Adrenal gland (tissue), 12 donors: ENCODE data around the gene NACC2. TPM values are rescaled to one million over a fixed set of nuclear protein-coding genes. Genes with fewer than 3 reads are reported as not detected.
A peak's percentile ranks its signal among the peaks of the same experiment; 100 is the strongest.
"Not testable (repeated sequence)": the region's sequence is repeated elsewhere in the genome, so short reads cannot be mapped to it uniquely, and the experiment has no call there.

Source experiments
- DNase-seq, 7 donors: peaks; one replicate each; pipeline ENCODE4 v3.0.0-alpha.2; 2019 to 2020
- H3K27ac ChIP-seq, 5 donors: fragments of 200-600 bp; sonication (generic) in 4 of 5; 1 replicate in 3 of 5; 2 replicates in 2 of 5; pipeline versions ENCODE4 v1.5.1 to v1.8.0; 2016 to 2020; ENCODE audit warnings: mild to moderate bottlenecking in 1 of 5
- H3K27me3 ChIP-seq: fragments of 200-600 bp; 2 replicates; pipeline ENCODE4 v1.8.0; 2021
- H3K36me3 ChIP-seq, 2 donors: fragments of 200-600 bp; replicated peaks in 1 of 2; 1 replicate in 1 of 2; 2 replicates in 1 of 2; pipeline versions ENCODE4 v1.5.1 to v1.8.0; 2018 to 2022
- H3K4me1 ChIP-seq, 2 donors: fragments of 200-600 bp; replicated peaks in 1 of 2; 1 replicate in 1 of 2; 2 replicates in 1 of 2; pipeline versions ENCODE4 v1.5.1 to v1.8.0; 2018 to 2021
- H3K4me3 ChIP-seq, 4 donors: fragments of 200-600 bp; sonication (generic) in 3 of 4; one replicate each; pipeline ENCODE4 v1.5.1; 2016 to 2018
- H3K9me3 ChIP-seq, 3 donors: fragments of 200-600 bp; sonication (generic) in 1 of 3; replicated peaks in 1 of 3; 1 replicate in 2 of 3; 2 replicates in 1 of 3; pipeline versions ENCODE4 v1.5.1 to v1.8.0; 2016 to 2021
- POLR2A ChIP-seq, 2 donors: fragments of 450-650 bp; IDR thresholded peaks; one replicate each; pipeline ENCODE4 v1.6.1; 2017; ENCODE audit warnings: antibody characterized with exemption in 2 of 2, mild to moderate bottlenecking in 2 of 2, moderate library complexity in 1 of 2
- WGBS, 4 donors: extraction: QIAGEN DNeasy Blood & Tissue Kit in 2 of 4; methylation state at CpG; one replicate each; pipeline versions ENCODE4 v1.1.5 to v1.1.7; 2013 to 2017; 5-methylcytosine and 5-hydroxymethylcytosine counted together
- intact Hi-C, 2 donors: fragments of 100-400 bp; cut with DNase I; formaldehyde crosslinking; loops; one replicate each; pipeline versions ENCODE4 v1.14.1 to v1.15.0; 2022 to 2023
- polyA plus RNA-seq, 3 donors: library from polyadenylated mRNA; stranded (reverse); fragments of 200-250 nt in 2 of 3; fragments of 350-450 nt in 1 of 3; fragmentation: Illumina TruSeq in 1 of 3; extraction: RNeasy Lipid Tissue Mini Kit (QIAGEN cat#74804) in 1 of 3; gene quantifications; one replicate each; pipeline ENCODE4 v1.2.3, GENCODE V29; 2013 to 2014
- total RNA-seq, 9 donors: library from RNA; depleted of rRNA in 4 of 9; stranded (reverse); fragments of >200 nt in 4 of 9; fragments of 120-200 nt in 1 of 9; fragmentation: NEBNext Ultra II Directional in 1 of 9; extraction: Animal tissue kit (Norgen Biotek cat#: 25700) in 1 of 9; gene quantifications; one replicate each; pipeline versions ENCODE4 v1.1.0 to v1.2.4, GENCODE V29; 2013 to 2023
- TF ChIP-seq, protein P1 (sequence below), 6 experiments: fragments of 450-650 bp in 4 of 6; fragments of 200-600 bp in 2 of 6; sonication (generic) in 1 of 6; IDR thresholded peaks; 1 replicate in 5 of 6; 2 replicates in 1 of 6; pipeline versions ENCODE4 v1.5.1 to v1.8.0; 2016 to 2021; ENCODE audit warnings: antibody characterized with exemption in 6 of 6, mild to moderate bottlenecking in 2 of 6, moderate library complexity in 1 of 6
- donor health status: healthy with polysubstance abuse.
- donor health status: Bipolar disorder and iron deficiency.
- donor health status: DM: yes; HTN: yes; CAD: no.
- donor health status: DM: no; HTN: no; CAD: no.
- donor health status: DM: no; HTN: no; CAD: no.
- donor health status: DM: yes; HTN: yes; CAD: no.

NACC2 gene
- total and polyA plus RNA-seq, 12 donors = 3.3 to 61.0 (median 35.3) TPM

- WGBS, 4 donors = 76 to 86% (median 80%) methylated on average over 26 of the region's 26 CpGs
- DNase-seq = no peak
- peaks cover 12 to 14% of the 10 kb centered on the region in 2 donors for H3K4me1 ChIP-seq
These were observed 19.0 kb downstream of the NACC2 start for GRCh38 chr9:136075881-136076678.

GRCh38 chr9:136075134-136075841 is 19.8 kb downstream of the NACC2 start:
- Histone ChIP-seq H3K9me3 (no peaks in the 10 kb centered on the region), H3K4me1 (peaks cover 12 to 14% of the 10 kb centered on the region in 2 donors), H3K36me3 (no peaks in the 10 kb centered on the region), H3K27ac (no peak overlapping the region), H3K4me3 (no peak overlapping the region), H3K27me3 (no peaks in the 10 kb centered on the region)
- peak in 1 of 7 donors; percentile 14 for DNase-seq
- 85 to 90% (median 86%) methylated on average over 25 to 35 of the region's 35 CpGs for WGBS, 4 donors
- TF ChIP-seq POLR2A (IDR thresholded peaks at IDR 0.05) = no peak
- TF ChIP-seq, protein P1, sequence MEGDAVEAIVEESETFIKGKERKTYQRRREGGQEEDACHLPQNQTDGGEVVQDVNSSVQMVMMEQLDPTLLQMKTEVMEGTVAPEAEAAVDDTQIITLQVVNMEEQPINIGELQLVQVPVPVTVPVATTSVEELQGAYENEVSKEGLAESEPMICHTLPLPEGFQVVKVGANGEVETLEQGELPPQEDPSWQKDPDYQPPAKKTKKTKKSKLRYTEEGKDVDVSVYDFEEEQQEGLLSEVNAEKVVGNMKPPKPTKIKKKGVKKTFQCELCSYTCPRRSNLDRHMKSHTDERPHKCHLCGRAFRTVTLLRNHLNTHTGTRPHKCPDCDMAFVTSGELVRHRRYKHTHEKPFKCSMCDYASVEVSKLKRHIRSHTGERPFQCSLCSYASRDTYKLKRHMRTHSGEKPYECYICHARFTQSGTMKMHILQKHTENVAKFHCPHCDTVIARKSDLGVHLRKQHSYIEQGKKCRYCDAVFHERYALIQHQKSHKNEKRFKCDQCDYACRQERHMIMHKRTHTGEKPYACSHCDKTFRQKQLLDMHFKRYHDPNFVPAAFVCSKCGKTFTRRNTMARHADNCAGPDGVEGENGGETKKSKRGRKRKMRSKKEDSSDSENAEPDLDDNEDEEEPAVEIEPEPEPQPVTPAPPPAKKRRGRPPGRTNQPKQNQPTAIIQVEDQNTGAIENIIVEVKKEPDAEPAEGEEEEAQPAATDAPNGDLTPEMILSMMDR (IDR thresholded peaks at IDR 0.05) = no peak
- intact Hi-C loops = loop anchor here in 1 of 2 donors (5.0 kb wide), 1 partner anchor 33 kb away; no protein-coding TSS in a partner anchor

More at GRCh38 chr9:136075881-136076678, 19.0 kb downstream of the NACC2 start:
- Histone ChIP-seq H3K4me3 (no peak overlapping the region), H3K27ac (no peak overlapping the region), H3K36me3 (no peaks in the 10 kb centered on the region), H3K27me3 (no peaks in the 10 kb centered on the region), H3K9me3 (no peaks in the 10 kb centered on the region)
- TF ChIP-seq POLR2A (IDR thresholded peaks at IDR 0.05) = no peak
- intact Hi-C loops = loop anchor here in 1 of 2 donors (5.0 kb wide), 1 partner anchor 34 kb away; no protein-coding TSS in a partner anchor

GRCh38 chr9:136074706-136075105 is 20.4 kb downstream of the NACC2 start:
- TF ChIP-seq, protein P1 (IDR thresholded peaks at IDR 0.05) = no peak
- TF ChIP-seq POLR2A (IDR thresholded peaks at IDR 0.05) = no peak
- WGBS, 4 donors = 92 to 95% (median 95%) methylated on average over 12 to 28 of the region's 28 CpGs
- H3K4me1 ChIP-seq = peaks cover 8 to 9% of the 10 kb centered on the region in 2 donors
- no peaks in the 10 kb centered on the region for H3K9me3 ChIP-seq
- no peaks in the 10 kb centered on the region for H3K27me3 ChIP-seq
- H3K27ac ChIP-seq = no peak overlapping the region
- no peaks in the 10 kb centered on the region for H3K36me3 ChIP-seq
- peak in 1 of 7 donors; percentile 15 for DNase-seq
- H3K4me3 ChIP-seq = no peak overlapping the region
- intact Hi-C loops = loop anchor here in 1 of 2 donors (5.0 kb wide), 1 partner anchor 32 kb away; no protein-coding TSS in a partner anchor

- DNase-seq = no peak
- Histone ChIP-seq H3K36me3 (peaks cover 0 to 6% of the 10 kb centered on the region in 2 donors), H3K4me3 (no peak overlapping the region), H3K4me1 (peaks cover 11 to 14% of the 10 kb centered on the region in 2 donors), H3K27me3 (no peaks in the 10 kb centered on the region), H3K27ac (no peak overlapping the region), H3K9me3 (no peaks in the 10 kb centered on the region)
- intact Hi-C loops = no loop called here
- WGBS, 4 donors = 87 to 91% (median 90%) methylated on average over 14 to 22 of the region's 22 CpGs
- TF ChIP-seq, protein P1 (IDR thresholded peaks at IDR 0.05) = no peak
- no peak for TF ChIP-seq POLR2A (IDR thresholded peaks at IDR 0.05)
These were observed 32.2 kb downstream of the NACC2 start for GRCh38 chr9:136062657-136063439.

- 87 to 96% (median 94%) methylated on average over 8 of the region's 8 CpGs for WGBS, 4 donors
These were observed 33.2 kb downstream of the NACC2 start for GRCh38 chr9:136061916-136062315.

More at GRCh38 chr9:136061916-136062315, 33.2 kb downstream of the NACC2 start:
- H3K4me1 ChIP-seq = peaks cover 11 to 14% of the 10 kb centered on the region in 2 donors
- intact Hi-C loops, DNase-seq, H3K4me3 ChIP-seq, H3K27ac ChIP-seq, H3K27me3 ChIP-seq, H3K36me3 ChIP-seq, H3K9me3 ChIP-seq: not testable (repeated sequence)
